K562 (cell line): ENCODE results near the gene COL6A1. TPM values are rescaled to one million over a fixed set of nuclear protein-coding genes. Genes with fewer than 3 reads are reported as not detected.

Experiments used
- ATAC-seq: fragments of 200-7000 bp; cut with Tn5 transposase; 3 replicates; pipeline ENCODE4 v1.9.1; 2020; ENCODE audit warnings: moderate library complexity
- BruUV-seq: library from RNA; stranded (reverse); fragments of 400-500 nt; replicated peaks from 2 replicates; lab custom pipeline; 2021; lab: Mats Ljungman, UMichigan
- CTCF ChIA-PET: fragments of 300-600 bp; formaldehyde crosslinking; extraction: SDS; loops from one replicate; lab custom pipeline; 2021; ENCODE audit warnings: low intra/inter-chr PET ratio; lab: Yijun Ruan, JAX
- POLR2A ChIA-PET: fragments of 300-600, 350-650 bp; sonication (Branson Sonifier 250); formaldehyde crosslinking; extraction: SDS; loops from one replicate; lab custom pipeline; 2021; ENCODE audit warnings: antibody characterized with exemption, inconsistent platforms; lab: Yijun Ruan, JAX
- DNase-seq, 4 experiments: peaks; one replicate each; pipeline versions ENCODE4 v3.0.0 to v3.0.0-alpha.2; 2011 to 2018; ENCODE audit warnings: low spot score in 3 of 4, mixed read lengths in 3 of 4; ENCODE audit errors: extremely low read depth in 1 of 4
- FAIRE-seq: peaks from 2 replicates; lab custom pipeline; 2011; peaks lifted over from hg19 to GRCh38; lab: Jason Lieb, UNC
- H2AFZ ChIP-seq: 2 replicates; pipeline ENCODE4 v1.6.0; 2011; ENCODE audit warnings: low read depth, low read length, control low read depth, inconsistent platforms
- H3K27ac ChIP-seq: fragments of 200-600 bp; 3 replicates; pipeline ENCODE4 v1.8.0; 2011; ENCODE audit warnings: low read depth, mild to moderate bottlenecking, control low read depth, inconsistent platforms, low read length, moderate library complexity, mixed read lengths; ENCODE audit errors: extremely low read depth
- H3K27me3 ChIP-seq, 2 experiments: fragments of 300-600 bp in 1 of 2; 2 replicates in 1 of 2; 3 replicates in 1 of 2; pipeline versions ENCODE4 v1.6.0 to v1.8.0; 2011; ENCODE audit warnings: inconsistent platforms in 2 of 2, low read length in 2 of 2, mild to moderate bottlenecking in 1 of 2, mixed read lengths in 1 of 2, moderate library complexity in 1 of 2; ENCODE audit not compliant: control insufficient read depth in 2 of 2, insufficient read depth in 2 of 2
- H3K36me3 ChIP-seq: fragments of 300-600 bp; 3 replicates; pipeline ENCODE4 v1.8.0; 2011; ENCODE audit warnings: mild to moderate bottlenecking, low read length, inconsistent platforms; ENCODE audit not compliant: control insufficient read depth, insufficient read depth
- H3K4me1 ChIP-seq, 2 experiments: fragments of 200-600 bp in 1 of 2; replicated peaks in 1 of 2; 2 replicates in 1 of 2; 3 replicates in 1 of 2; pipeline versions ENCODE4 v1.5.1 to v1.8.0; 2011; ENCODE audit warnings: inconsistent platforms in 2 of 2, low read length in 2 of 2, mild to moderate bottlenecking in 1 of 2, mixed read lengths in 1 of 2, moderate library complexity in 1 of 2; ENCODE audit not compliant: control insufficient read depth in 2 of 2, insufficient read depth in 2 of 2
- H3K4me2 ChIP-seq: 2 replicates; pipeline ENCODE4 v1.6.1; 2011; ENCODE audit warnings: low read length, control low read depth, inconsistent platforms, mixed read lengths; ENCODE audit not compliant: insufficient read depth
- H3K4me3 ChIP-seq: fragments of 200-600 bp; sonication (generic), shearing (Covaris generic); 2 replicates; pipeline ENCODE4 v1.5.1; 2016; ENCODE audit warnings: control low read depth, inconsistent platforms
- H3K79me2 ChIP-seq: fragments of 200-600 bp; 3 replicates; pipeline ENCODE4 v1.8.0; 2011; ENCODE audit warnings: low read length, inconsistent platforms; ENCODE audit not compliant: control insufficient read depth, insufficient read depth
- H3K9ac ChIP-seq, 2 experiments: 2 replicates each; pipeline versions ENCODE4 v1.6.0 to v1.6.1; 2011; ENCODE audit warnings: low read depth in 2 of 2, low read length in 2 of 2, control low read depth in 1 of 2, inconsistent platforms in 1 of 2, mild to moderate bottlenecking in 1 of 2, mixed read lengths in 1 of 2; ENCODE audit not compliant: insufficient read depth in 1 of 2
- H3K9me1 ChIP-seq: one replicate; pipeline ENCODE4 v1.6.0; 2011; ENCODE audit warnings: inconsistent platforms, mild to moderate bottlenecking, low read length, moderate library complexity; ENCODE audit not compliant: control insufficient read depth, insufficient read depth
- H3K9me3 ChIP-seq: replicated peaks from 2 replicates; pipeline ENCODE4 v1.5.1; 2011; ENCODE audit warnings: low read depth, low read length, inconsistent platforms; ENCODE audit not compliant: control insufficient read depth, insufficient read depth
- H4K20me1 ChIP-seq: replicated peaks from 2 replicates; pipeline ENCODE4 v1.6.1; 2011; ENCODE audit warnings: low read length, inconsistent platforms, mixed read lengths; ENCODE audit not compliant: control insufficient read depth, insufficient read depth
- AFF4 ChIP-seq: sonication (generic); formaldehyde crosslinking; IDR thresholded peaks from 2 replicates; pipeline ENCODE4 v1.8.0; 2023; ENCODE audit warnings: mild to moderate bottlenecking, missing genetic modification reagents
- CC2D1A ChIP-seq: fragments of 450-650 bp; IDR thresholded peaks from 2 replicates; pipeline ENCODE4 v1.6.1; 2017; ENCODE audit warnings: mild to moderate bottlenecking
- DEAF1 ChIP-seq: fragments of 450-650 bp; formaldehyde crosslinking; IDR thresholded peaks from 2 replicates; pipeline ENCODE4 v1.4.0; 2020; ENCODE audit warnings: mild to moderate bottlenecking, moderate library complexity
- HEY1 ChIP-seq: fragments of 250-450 bp; sonication (Bioruptor Pico); IDR thresholded peaks from 2 replicates; pipeline ENCODE4 v1.5.0; 2020; ENCODE audit warnings: mild to moderate bottlenecking, moderate library complexity, borderline replicate concordance
- MCM3 ChIP-seq: fragments of 450-650 bp; IDR thresholded peaks from 2 replicates; pipeline ENCODE4 v1.6.1; 2016
- POLR2A ChIP-seq: fragments of 450-650 bp; conservative IDR thresholded peaks from 2 replicates; pipeline ENCODE4 v1.6.1; 2016
- RB1 ChIP-seq: fragments of 450-650 bp; IDR thresholded peaks from 2 replicates; pipeline ENCODE4 v1.6.1; 2017; ENCODE audit warnings: low read depth, mild to moderate bottlenecking
- SMC3 ChIP-seq: conservative IDR thresholded peaks from 2 replicates; pipeline ENCODE4 v1.6.1; 2011; ENCODE audit warnings: low read depth, low read length, improper control_type of control experiment; ENCODE audit not compliant: insufficient read depth
- STAG1 ChIP-seq: sonication (generic); formaldehyde crosslinking; IDR thresholded peaks from 2 replicates; pipeline ENCODE4 v1.5.0; 2020; ENCODE audit warnings: missing genetic modification reagents, borderline replicate concordance
- TFAP4 ChIP-seq: sonication (generic); formaldehyde crosslinking; IDR thresholded peaks from 2 replicates; pipeline ENCODE4 v1.8.0; 2022; ENCODE audit warnings: missing genetic modification reagents, mild to moderate bottlenecking, moderate library complexity, borderline replicate concordance
- TFE3 ChIP-seq: fragments of 450-650 bp; formaldehyde crosslinking; IDR thresholded peaks from 2 replicates; pipeline ENCODE4 v1.4.0; 2020; ENCODE audit warnings: mild to moderate bottlenecking, mixed read lengths
- ZSCAN32 ChIP-seq: fragments of 450-650 bp; formaldehyde crosslinking; IDR thresholded peaks from 2 replicates; pipeline ENCODE4 v1.4.0; 2020; ENCODE audit warnings: mild to moderate bottlenecking, moderate library complexity
- WGBS: fragments of 100-300 bp; shearing (Covaris generic); methylation state at CpG from one replicate; pipeline ENCODE4 v1.1.6; 2016; ENCODE audit warnings: low coverage, mixed read lengths; ENCODE audit not compliant: insufficient coverage; ENCODE audit errors: missing lambda C conversion rate; 5-methylcytosine and 5-hydroxymethylcytosine counted together
- in situ Hi-C: fragments of 300-500 bp; cut with MboI; formaldehyde crosslinking; loops from 4 replicates; pipeline ENCODE4 v1.15.0; 2018; ENCODE audit warnings: inconsistent platforms, mixed read lengths
- intact Hi-C: fragments of 100-400 bp; cut with micrococcal nuclease; formaldehyde crosslinking; loops from 2 replicates; pipeline ENCODE4 v1.14.2; 2022
- polyA plus RNA-seq, 8 experiments: library from polyadenylated mRNA; depleted of rRNA in 4 of 8; stranded (reverse) in 5 of 8; unstranded in 3 of 8; fragments of >200 nt; fragmentation: Nextera tagmentation in 2 of 8; fragmentation: Illumina TruSeq in 1 of 8; extraction: Ambion mirVana in 2 of 8; extraction: Trizol in 1 of 8; gene quantifications; 2 replicates each; pipeline versions ENCODE4 v1.2.1 to v1.2.3, GENCODE V29; 2011 to 2014; ENCODE audit warnings: inconsistent platforms in 1 of 8, missing spikeins in 1 of 8
- total RNA-seq, 7 experiments: library from RNA; depleted of rRNA in 6 of 7; stranded (reverse); fragments of >200 nt in 6 of 7; fragmentation: Illumina TruSeq in 2 of 7; extraction: Trizol in 2 of 7; gene quantifications; 2 replicates each; pipeline versions ENCODE4 v1.2.1 to v1.2.3, GENCODE V29; 2011 to 2021; ENCODE audit warnings: low replicate concordance in 1 of 7

Gene COL6A1
- total and polyA plus RNA-seq, 9 of the 15 experiments (the other 6 are each of a cell fraction or from before 2014, with no cell fraction given): 0.07 to 1.3 (median 0.14) TPM; not detected in 3

GRCh38 chr21:45970674-45971615 is 10.6 kb upstream of the COL6A1 start:
- no peak overlapping the region for H3K4me2 ChIP-seq
- POLR2A ChIA-PET: interaction anchor here (0.7 kb wide), 1 partner anchor 233 kb away, joined by 3 read pairs; no protein-coding TSS in a partner anchor
- H3K79me2 ChIP-seq: no peaks in the 10 kb centered on the region
- peak; percentile 67 for FAIRE-seq
- H3K27me3 ChIP-seq: peaks cover 35 to 53% of the 10 kb centered on the region in 2 experiments
- no TSS peak for BruUV-seq
- H4K20me1 ChIP-seq: peaks cover 6% of the 10 kb centered on the region; the same call in 1 of the 2 replicates
- DNase-seq: peak; percentile 68 to 83 (median 82)
- H3K36me3 ChIP-seq: no peaks in the 10 kb centered on the region
- in situ Hi-C loops (no loop called here), intact Hi-C loops (loop anchor here (5.0 to 10.0 kb wide), 3 partner anchors 74 to 171 kb away; partner anchors contain the start of gene COL6A2)
- no peak overlapping the region for H2AFZ ChIP-seq
- no peaks in the 10 kb centered on the region for H3K9me1 ChIP-seq
- peak overlapping the region in 1 of 2 experiments; percentile 81; a peak in 2 of 4 replicates for H3K9ac ChIP-seq
- H3K4me3 ChIP-seq: no peak overlapping the region
- peaks cover 0 to 52% of the 10 kb centered on the region in 2 experiments; a peak in 4 of 5 replicates for H3K4me1 ChIP-seq
- CTCF ChIA-PET: interaction anchor here (0.6 kb wide), 2 partner anchors 307 to 449 kb away, joined by 3 read pairs; no protein-coding TSS in a partner anchor
- WGBS: 6% methylated on average over 22 of the region's 25 CpGs
- H3K27ac ChIP-seq: no peak overlapping the region
- H3K9me3 ChIP-seq: no peaks in the 10 kb centered on the region
- ATAC-seq: peak; percentile 90
- TF ChIP-seq CC2D1A (0 out of 2 replicates have a peak, but pooled peaks have one; percentile 31), POLR2A (no peak), TFE3 (CRISPR knock-in tag) (no peak), HEY1 (no peak), AFF4 (CRISPR knock-in tag) (0 out of 2 replicates have a peak, but pooled peaks have one; percentile 14), SMC3 (peak; percentile 80), STAG1 (CRISPR knock-in tag) (peak; percentile 90; the same call in 1 of the 2 replicates), MCM3 (no peak), TFAP4 (CRISPR knock-in tag) (peak; percentile 36; the same call in 1 of the 2 replicates), ZSCAN32 (CRISPR knock-in tag) (no peak), RB1 (peak; percentile 58), DEAF1 (CRISPR knock-in tag) (peak; percentile 56)
